Vagina (tissue), 2 donors: ENCODE results near the gene TBXAS1.

ENCODE experiments used
- POLR2A ChIP-seq, 2 donors: fragments of 450-650 bp; IDR thresholded peaks; one replicate each; pipeline ENCODE4 v1.6.1; 2017; ENCODE audit warnings: antibody characterized with exemption in 2 of 2, mild to moderate bottlenecking in 2 of 2, moderate library complexity in 2 of 2
- TF ChIP-seq, protein P1 (sequence below), 3 experiments: fragments of 450-650 bp in 2 of 3; fragments of 200-600 bp in 1 of 3; sonication (generic) in 1 of 3; IDR thresholded peaks; one replicate each; pipeline ENCODE4 v1.5.1; 2017 to 2019; ENCODE audit warnings: antibody characterized with exemption in 3 of 3, mild to moderate bottlenecking in 2 of 3, moderate library complexity in 2 of 3

GRCh38 chr7:139959285-139959628 lies 130.2 kb downstream of the TBXAS1 start:
- TF ChIP-seq, protein P1, sequence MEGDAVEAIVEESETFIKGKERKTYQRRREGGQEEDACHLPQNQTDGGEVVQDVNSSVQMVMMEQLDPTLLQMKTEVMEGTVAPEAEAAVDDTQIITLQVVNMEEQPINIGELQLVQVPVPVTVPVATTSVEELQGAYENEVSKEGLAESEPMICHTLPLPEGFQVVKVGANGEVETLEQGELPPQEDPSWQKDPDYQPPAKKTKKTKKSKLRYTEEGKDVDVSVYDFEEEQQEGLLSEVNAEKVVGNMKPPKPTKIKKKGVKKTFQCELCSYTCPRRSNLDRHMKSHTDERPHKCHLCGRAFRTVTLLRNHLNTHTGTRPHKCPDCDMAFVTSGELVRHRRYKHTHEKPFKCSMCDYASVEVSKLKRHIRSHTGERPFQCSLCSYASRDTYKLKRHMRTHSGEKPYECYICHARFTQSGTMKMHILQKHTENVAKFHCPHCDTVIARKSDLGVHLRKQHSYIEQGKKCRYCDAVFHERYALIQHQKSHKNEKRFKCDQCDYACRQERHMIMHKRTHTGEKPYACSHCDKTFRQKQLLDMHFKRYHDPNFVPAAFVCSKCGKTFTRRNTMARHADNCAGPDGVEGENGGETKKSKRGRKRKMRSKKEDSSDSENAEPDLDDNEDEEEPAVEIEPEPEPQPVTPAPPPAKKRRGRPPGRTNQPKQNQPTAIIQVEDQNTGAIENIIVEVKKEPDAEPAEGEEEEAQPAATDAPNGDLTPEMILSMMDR (IDR thresholded peaks at IDR 0.05), result no peak
- TF ChIP-seq POLR2A (IDR thresholded peaks at IDR 0.05), result no peak
